Activated T-cell treated with anti-CD3 and anti-CD28 coated beads for 4 hours (primary cell): ENCODE data around the gene MTHFD2L.

Source experiments
- DNase-seq: peaks from one replicate; pipeline ENCODE4 v3.0.0-alpha.2; 2020

The MTHFD2L gene

GRCh38 chr4:74258963-74259362 is 101.0 kb downstream of the MTHFD2L start:
- DNase-seq: no peak

GRCh38 chr4:74260036-74260435 is 102.1 kb downstream of the MTHFD2L start:
- no peak for DNase-seq

GRCh38 chr4:74262522-74262921 is 104.6 kb downstream of the MTHFD2L start:
- DNase-seq: no peak

DNA sequence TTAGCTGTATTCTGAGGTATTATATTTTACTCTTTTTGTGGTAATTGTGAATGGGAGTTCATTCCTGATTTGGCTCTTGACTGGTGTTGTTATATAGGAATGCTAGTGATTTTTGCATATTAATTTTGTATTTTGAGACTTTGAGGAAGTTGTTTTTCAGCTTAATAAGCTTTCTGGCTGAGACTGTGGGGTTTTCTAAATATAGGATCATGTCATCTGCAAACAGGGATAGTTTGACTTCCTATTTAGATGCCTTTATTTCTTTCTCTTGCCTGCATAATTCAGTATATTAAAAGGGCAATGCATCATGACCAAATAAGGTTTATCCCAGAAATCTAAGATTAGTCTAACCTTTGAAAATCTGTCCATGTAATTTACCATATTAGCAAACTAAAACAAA is 105.6 kb downstream of the MTHFD2L start:
- DNase-seq: no peak

DNA sequence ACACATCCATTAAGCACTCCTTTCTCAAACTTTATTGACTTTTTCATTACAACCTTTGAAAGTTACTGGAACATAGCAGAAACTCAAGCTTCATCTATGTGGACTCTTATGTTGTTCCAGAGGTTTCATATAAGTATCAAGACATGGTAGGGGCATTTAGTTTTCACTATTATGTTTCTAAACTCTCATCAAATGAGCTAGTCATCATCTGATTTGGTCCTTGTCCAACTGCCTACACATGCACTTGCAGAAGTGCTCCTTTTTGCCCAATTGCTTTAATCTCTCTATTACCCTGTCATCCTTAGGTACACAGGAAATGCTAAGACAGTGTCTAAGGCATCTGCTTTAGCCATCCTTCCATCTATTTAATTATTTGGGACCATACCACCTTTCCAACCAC is 108.2 kb downstream of the MTHFD2L start:
- no peak for DNase-seq

- DNase-seq: no peak
Measured at GRCh38 chr4:74267998-74268606, 110.2 kb downstream of the MTHFD2L start.

- DNase-seq: no peak
Measured at GRCh38 chr4:74268643-74269042, 110.7 kb downstream of the MTHFD2L start.

DNA sequence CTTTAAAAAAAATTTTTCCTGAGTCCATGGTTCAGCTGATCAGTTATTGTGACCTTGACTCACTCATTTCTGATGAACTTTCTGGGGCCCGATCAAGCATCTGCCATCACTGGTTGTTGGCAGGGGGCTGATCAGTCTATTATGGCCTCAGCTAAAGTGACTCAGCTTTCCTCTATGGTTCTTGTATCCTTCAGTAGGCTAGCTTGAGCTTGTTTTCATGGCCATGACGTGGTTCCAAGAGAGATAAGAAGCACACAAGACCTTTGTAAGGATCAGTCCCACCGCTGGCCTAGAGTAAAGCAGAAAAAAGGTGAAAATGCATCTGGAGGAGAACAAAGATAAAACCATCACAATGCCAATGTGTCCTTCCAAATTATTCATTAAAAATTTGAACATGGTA is 120.6 kb downstream of the MTHFD2L start:
- no peak for DNase-seq

GRCh38 chr4:74279716-74280115 is 121.8 kb downstream of the MTHFD2L start:
- DNase-seq: no peak

GRCh38 chr4:74282926-74283325 is 125.0 kb downstream of the MTHFD2L start:
- DNase-seq: no peak

GRCh38 chr4:74283614-74284013 is 125.7 kb downstream of the MTHFD2L start:
- DNase-seq: no peak

- DNase-seq: no peak
Measured at GRCh38 chr4:74284053-74284452, 126.1 kb downstream of the MTHFD2L start.

DNA sequence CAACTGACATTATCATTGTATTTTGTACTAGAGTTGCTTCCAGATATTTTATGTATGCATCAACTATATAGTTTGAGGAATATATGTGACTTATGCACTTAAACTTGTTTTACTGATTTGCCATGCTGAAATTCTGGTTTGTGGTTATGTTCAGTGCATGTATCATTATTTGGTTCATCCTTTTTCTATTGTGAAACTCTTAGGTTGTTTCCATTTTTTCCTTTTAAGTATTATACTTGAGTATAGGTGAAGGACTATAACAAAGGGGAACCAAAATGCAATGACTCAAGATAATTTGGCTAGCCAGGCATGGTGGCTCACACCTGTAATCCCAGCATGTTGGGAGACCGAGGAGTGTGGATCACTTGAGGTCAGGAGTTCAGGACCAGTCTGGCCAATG is 129.2 kb downstream of the MTHFD2L start:
- no peak for DNase-seq

- DNase-seq: no peak
Measured at GRCh38 chr4:74287791-74288190, 129.9 kb downstream of the MTHFD2L start.

GRCh38 chr4:74291471-74291870 is 133.6 kb downstream of the MTHFD2L start:
- no peak for DNase-seq

DNA sequence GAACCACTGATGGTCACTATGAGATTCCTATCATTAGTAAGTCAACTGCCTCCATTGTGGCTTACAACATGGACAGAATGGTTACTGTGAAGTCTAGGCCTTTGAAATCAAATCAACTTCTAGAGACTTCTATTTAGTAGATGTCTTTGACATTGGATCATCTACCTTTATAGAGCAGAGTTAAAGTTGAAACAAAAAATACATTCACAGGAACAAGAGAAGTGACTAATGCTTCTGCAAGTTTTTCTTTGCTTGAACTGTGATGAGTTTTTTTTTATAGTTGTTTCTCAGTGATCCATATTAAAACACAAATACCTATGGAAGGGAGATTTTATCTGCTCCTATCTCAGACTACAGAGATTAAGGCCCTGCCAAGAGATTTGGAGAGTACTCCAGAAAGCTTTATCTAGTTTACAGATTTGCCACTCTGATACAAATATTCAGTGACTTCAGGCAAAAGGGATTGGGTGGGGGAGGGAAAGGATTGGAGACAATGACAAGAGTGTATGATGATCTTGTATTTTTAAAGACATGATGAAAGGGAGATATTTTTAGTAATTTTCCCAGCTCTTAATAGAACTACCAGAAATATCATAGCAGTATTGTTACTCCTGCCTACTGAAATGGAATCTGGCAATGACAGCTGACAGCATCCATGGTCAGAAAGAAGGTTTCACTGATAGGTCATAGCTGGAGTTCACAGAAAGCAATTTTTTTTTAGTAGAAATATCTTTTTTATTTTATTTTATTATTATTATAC is 134.4 kb downstream of the MTHFD2L start:
- no peak for DNase-seq

- DNase-seq: no peak
Measured at GRCh38 chr4:74293558-74293957, 135.6 kb downstream of the MTHFD2L start.

GRCh38 chr4:74294681-74295080 is 136.8 kb downstream of the MTHFD2L start:
- no peak for DNase-seq

GRCh38 chr4:74297539-74297938 is 139.6 kb downstream of the MTHFD2L start:
- DNase-seq: no peak

DNA sequence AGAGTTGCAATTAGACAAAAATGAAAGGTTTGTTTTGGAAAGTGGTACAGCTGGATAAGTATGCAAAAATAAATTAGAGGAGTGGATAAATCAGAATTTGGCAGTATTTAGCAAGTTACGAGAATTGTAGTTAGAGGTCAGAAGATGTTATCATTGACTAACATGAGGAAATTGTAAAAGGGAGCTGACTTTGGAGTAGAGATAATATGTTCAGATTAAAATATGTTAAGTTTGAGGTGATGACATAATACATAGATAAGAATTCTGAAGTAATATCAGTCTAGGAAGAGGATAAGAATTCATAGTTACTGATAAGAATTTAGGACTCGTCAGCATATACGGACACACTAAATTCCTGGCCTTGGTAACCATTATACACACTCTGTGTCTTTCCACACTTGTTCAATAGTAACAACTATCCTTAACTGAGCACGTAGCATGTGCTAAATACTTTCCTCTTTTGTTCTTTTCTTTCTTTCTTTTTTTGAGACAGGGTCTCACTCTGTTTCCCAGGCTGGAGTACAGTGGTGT is 146.2 kb downstream of the MTHFD2L start:
- DNase-seq: no peak

GRCh38 chr4:74305000-74305399 is 147.1 kb downstream of the MTHFD2L start:
- DNase-seq: no peak

GRCh38 chr4:74307170-74307569 is 149.3 kb downstream of the MTHFD2L start:
- DNase-seq: no peak

GRCh38 chr4:74308215-74308614 is 150.3 kb downstream of the MTHFD2L start, which contains the start of gene EPGN:
Gene EPGN (plus strand): TSS chr4:74308470. CDS start chr4:74308534, 64 bp downstream.
- no peak for DNase-seq

DNA sequence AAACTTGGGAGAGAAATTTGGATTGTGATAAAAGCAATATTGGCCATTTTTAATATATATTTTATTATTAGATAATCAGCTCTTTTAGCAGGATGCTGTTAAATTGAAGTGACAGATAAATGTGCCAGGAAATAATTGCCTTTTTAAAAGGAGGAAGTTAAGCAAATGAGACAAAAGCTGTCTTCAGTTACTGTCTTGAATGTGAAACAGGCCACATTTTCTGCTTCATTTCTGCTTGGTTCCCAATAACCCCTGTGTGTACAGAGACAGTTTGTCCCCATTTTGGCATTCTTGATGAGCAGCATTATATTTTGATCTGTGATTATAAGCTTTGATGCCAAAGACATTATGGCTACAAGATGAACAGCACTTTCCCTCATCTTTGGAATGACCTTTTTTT is 151.3 kb downstream of the MTHFD2L start:
- no peak for DNase-seq
